ENCODE data around the gene TRAPPC2L.
"Not testable (repeated sequence)": the region's sequence is repeated elsewhere in the genome, so short reads cannot be mapped to it uniquely, and the experiment has no call there.

The TRAPPC2L gene

DNA sequence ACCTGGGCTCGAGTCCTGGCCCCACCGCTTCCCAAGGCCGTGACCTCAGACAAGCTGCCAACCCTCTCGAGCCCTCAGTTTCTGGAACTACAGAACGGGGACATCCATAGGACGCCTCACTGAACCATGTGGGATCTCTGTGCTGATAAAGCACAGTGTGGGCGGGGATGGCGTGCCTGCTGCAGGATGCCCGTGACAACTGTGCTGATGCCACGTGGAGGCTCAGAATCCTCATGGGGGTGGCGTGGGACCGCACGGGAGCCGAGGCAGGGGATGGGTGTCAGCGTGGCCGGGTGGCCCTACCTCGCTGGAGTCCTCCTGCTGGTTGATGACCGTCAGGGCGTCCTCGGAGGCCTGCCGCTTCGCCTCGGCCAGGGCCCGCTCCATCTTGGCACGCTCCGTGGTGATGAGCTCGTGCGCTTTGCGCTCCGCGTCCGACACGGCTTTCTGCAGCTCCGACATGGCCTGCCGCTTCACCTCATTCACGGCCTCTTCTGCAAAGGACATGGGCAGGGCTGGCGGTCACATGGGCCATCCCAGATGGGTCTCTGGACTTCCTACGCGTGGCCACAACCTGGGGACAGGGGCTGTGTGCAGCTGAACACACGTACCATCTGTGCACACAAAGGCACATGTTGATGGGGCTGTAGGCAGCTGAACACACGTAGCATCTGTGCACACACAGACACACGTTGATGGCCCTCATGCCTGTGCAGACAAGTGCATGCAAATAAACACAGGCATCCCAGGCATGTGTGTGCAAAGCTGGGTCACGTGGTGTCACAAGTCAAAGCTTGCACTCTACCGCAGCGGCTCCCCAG lies 22.2 kb downstream of the TRAPPC2L start:
- no peak for DNase-seq

DNA sequence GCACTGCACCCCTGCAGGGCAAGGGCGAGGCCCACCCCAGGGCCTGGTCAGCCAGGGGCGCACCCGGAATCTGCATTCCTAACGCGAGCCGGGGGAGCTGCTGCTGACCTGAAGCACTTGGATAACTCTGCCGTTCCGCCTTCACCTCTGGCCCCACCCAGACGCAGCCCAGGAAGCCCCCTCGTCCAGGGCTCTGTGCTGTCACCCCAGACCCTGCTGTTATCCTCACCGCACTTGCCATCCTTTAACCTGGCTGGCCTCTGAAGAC lies 22.8 kb downstream of the TRAPPC2L start:
- DNase-seq, result no peak

DNA sequence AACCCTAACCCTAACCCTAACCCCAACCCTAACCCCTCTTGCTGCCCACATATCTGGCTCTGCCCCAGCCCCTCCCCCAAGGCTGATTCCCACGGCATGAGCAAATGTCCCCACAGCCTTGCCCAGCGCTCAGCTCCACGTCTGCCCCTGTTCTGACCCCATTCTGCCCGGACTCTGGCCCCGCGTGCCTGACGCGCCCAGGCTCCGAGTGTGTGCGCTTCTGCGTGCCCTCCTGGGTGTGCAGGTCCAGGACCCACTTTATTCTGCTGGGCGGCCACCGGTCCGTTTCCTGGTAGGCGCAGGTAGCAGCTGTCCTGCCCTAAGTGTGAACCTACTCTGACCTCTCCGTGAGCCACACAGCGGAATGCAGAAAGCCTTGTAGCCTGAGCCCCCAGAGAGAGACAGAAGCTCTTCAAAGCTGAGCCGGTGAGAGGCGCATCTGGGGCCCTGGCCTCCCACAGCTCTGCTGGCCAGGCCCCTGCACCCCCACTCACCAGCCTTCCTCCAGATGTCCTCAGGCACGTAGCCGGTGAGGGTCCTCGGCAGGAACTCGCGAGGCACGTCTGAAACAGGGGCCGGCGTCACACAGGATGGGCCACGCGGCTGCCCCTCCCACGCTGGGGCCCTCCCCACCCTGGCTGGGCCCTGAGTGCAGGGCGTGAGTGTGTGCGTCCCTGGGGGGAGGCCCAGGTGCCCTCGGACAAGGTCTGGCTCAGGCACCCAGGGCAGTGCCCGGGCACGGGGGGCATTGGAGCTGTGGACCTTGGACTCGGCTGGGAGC lies 23.5 kb downstream of the TRAPPC2L start:
- no peak for DNase-seq

DNA sequence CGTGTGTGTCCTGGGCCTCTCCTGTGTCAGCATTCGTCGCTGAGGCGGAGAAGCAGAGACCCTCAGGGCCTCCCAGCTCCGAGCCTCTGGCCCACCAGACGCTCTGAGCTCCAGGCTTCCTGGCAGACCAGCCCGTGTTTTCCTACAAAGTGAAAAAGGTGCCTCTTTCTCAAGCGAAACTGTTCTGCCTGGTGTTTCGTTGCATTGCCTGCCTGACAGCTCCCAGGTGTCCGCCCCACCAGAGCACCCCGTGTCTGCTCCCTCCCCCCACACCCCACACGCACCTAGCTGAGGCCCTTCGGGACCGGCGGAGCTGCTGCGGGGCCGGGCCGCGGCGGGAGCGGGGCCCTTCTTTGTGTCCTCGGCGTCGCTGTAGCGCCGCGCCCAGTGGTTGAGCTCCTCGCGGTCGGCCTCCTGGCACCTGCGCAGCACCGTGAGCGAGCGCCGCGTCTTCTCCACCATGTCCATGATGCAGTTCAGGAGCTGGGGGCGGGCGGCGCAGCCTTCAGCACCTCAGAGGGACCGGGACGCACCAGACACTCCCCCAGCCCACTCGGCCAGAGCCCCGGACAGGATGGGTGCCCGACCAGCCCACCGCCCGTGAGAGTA lies 24.2 kb downstream of the TRAPPC2L start:
- no peak for DNase-seq

DNA sequence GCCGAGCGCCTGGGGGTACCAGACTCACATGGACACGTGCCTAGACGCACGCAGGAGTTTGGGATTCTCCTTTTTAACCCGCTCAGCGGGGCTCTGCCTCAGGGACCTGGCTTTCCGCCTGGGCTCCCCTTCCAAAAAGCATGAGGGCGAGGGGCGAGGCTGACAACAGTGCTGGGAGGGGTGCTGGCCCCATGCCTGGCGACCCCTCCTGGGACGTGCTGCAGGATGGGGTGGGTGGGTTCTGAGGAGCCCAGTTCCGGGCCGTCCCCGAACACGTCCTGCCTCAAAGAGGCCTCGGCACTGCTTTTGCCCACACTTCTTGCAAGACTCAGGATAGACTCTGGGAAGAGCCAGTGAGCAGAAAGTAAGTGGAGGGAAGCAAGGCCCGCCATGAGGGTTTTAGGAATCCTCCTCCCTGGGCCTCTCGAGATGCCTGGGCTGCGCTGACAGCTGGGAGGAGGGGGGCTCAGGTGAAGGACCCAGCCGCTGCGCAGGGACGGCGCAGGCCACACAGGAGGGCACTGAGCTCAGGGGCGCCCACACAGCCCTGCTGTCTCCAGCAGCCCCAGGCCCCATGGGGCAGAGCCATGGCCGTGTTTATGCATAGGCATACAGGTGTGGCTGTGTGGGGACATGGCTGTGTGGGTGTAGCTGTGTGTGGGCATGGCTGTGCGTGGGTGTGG lies 24.9 kb downstream of the TRAPPC2L start:
- DNase-seq, result no peak

DNA sequence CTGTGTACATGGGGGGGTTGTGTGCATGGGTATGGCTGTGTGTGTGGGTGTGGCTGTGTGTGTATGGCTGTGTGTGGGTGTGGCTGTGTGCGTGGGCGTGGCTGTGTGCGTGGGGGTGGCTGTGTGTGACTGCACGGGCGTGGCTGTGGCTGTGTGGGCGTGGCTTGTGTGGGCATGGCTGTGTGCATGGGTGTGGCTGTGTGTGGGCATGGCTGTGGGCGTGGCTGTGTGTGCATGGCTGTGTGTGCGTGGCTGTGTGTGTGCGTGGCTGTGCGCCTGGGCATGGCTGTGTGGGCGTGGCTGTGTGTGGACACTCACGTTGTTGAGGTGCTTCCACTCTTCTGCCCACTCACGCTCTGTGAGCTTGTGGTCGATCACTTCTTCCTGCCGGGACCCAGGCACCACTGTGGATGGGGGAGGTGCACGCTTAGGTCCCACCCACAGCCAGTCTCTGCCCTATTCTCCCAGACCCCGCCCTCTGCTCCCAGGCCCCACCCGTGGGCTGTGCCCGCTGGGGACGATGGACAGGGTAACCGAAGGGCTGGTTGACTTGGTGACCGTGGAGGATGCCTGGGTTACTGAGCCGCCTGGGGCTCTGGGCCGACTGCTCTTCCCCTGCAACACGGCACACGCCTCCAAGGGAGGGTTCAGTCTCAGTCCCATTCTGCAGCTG lies 25.6 kb downstream of the TRAPPC2L start:
- no peak for DNase-seq

DNA sequence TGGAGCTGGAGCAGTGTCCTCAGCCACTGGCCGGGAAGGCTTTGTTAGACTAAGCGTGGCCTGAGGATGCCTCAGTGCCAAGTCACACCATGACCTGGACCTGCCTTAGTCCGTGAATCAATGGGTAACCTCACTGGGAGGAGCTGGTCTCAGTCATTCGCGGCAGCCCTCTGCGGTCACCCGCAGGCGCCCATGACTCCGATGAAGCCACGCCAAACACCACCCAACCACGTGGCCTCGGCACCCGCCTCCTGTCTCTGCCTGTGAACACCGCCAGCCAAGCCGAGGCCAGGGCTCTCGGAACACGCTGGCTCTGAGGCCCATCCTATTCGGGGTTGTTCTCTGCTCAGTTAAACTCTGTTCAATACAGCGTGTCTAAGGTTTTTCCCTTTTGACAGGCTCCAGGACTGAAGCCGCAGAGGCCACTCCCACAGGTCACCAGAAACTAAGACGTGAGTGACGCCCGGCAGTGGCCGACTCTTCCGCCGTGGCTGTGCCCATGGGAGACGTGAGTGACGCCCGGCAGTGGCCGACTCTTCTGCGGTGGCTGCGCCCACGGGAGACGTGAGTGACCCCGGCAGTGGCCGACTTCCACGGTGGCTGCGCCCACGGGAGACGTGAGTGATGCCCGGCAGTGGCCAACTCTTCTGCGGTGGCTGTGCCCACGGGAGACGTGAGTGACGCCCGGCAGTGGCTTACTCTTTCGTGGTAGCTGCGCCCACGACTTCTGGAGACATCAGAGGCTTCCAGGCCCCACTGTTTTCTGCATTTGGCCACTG lies 26.4 kb downstream of the TRAPPC2L start:
- DNase-seq, result no peak

DNA sequence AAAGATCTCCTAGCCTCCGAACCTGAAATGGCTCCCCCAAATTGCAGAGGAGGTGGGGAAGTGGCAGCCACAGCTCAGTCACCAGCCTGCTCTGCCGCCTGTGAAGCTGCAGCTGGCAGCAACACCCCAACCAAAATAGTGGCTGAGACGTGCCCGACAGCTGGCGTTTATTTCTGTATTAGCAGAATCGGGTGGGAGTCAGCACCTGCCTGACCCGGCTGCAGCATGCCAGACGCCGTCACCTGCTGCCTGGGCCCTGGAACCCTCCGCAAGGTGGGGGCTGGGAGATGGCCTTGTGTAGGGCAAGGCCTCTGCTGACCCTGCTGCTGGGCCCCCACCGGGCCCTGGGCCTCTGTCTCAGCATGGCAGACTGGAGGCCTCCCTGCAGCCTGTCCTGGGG lies 27.0 kb downstream of the TRAPPC2L start:
- DNase-seq, result no peak

DNA sequence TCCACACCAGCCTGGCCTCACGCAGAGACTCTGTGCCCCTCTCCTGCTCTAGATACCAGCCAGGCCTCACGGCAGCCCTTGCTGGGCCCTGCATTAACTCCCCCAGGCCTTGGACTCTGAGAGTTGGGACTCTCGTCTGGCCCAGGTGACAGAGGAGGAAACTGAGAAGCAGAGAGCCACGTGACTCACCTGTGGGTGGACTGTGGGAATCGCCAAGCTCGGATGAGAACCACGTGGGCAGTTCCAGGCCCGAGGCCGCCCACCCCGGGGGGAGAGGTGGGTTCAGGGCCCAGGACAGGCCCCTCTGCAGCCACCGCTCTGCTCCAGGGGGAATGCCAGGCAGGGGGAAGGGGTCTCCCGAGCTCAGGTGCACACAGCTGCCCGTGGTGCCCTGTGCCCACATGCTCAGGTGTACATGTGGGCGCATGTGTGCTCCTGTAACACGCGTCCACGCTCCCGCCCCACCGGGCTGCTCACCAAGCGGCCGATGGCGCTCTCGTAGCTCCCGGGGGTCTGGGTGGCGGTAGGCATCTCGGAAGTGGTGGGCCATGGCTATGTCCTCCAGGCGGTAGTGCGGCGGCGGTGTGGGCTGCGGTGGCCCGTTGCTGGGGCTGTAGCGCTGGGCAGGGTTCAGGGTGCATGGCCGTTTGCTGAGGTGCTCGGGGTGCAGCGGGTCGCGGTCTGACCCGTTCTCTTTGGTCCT lies 27.8 kb downstream of the TRAPPC2L start:
- no peak for DNase-seq

DNA sequence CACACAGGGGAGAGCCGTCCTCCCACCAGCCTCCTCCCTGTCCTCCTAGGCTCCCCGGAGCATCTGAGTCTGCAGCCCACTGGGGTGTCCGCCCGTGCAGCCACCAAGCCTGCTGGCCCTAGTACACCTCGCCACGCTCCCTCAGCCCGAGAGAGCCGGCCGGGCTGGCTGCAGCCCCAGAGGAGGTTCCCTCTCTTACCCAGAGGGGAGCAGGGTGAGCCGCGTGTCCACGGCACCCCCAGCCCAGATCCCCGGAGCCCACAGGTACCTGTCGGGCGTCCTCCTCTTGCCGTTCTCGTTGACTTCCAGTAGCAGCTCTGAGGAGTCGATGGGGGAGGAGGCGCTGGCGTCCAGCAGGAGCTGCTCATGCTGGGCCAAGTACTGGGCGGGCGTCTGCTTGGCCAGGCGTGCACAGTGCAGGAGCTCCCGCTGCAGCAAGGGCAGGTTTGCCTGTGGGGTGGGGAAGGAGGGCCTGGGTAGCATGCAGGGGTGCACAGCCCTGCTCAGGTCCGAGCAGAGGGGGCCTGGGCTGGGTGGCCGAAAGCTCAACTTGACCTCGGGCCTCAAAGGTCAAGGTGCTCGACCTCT lies 28.9 kb downstream of the TRAPPC2L start:
- DNase-seq, result no peak

DNA sequence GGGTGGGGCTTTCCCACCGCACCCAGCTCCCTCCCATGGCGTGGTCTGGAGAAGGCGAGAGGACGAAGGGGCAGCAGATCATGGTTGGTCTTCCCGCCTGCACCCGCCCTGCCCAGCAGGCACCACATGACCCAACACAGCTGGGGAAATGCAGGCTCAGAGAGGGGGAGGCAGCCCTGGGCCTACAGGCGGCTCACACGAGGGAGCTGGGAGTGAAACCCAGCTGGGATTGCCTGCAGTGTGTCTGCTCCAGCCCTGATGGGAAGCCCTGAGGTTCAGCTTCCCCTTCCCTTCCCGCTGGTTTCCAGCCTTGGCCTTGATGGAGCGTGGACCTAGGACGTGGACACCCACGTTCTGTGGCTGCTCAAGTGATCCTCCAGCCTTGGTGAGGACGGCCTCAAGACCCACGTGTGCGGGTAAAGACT lies 29.5 kb downstream of the TRAPPC2L start:
- DNase-seq, result no peak

DNA sequence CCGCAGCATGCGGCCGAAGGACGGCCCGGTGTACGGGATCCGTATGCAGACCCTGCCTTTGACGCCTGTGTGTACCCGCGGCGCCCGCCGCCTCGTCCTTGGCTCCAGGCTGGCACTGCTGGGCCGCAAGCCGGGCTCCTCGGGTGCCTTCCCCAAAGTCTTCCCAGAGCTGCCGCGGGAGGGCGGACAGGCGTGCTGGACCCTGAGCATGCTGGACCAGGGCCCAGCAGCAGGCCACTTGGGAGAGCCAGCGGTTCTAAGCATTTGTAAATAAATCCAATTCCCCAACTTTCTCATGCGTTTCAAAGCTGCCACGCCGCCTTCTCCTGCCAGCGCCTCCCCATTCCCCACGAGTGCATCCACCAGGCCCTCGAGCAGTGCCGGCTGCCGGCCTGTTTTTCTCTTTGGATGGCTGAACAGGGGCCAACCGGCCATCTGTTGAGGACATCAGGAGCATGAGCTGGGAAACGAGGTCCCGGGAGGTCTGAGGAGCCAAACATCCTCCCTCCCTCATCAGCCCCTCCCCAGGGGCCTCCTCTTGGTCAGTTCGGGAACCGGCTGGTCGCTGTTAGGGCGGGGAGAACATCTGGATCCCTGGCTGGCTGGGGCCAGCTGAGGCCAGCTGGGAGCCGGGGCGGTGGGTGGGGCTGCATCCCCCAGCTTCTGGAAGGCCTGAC lies 30.1 kb downstream of the TRAPPC2L start:
- no peak for DNase-seq

DNA sequence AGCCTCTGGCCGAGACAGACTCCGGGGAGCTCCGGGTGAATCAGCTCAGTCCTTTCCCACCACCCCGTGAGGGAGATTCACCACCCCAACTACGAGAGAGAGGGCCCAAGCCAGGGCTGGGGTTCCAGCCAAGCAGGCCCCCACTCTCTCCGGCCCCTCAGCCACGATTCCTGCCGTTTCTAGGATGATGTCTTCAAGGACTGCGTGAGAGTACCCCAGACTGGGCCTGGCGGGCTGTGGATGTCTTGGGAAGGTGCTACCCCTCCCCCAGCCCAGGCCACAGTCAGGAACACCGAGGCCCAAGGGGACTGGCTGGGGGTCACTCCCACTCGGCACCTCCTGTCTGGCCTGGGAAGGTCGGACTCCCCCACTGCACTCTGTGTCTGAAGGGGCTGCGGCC lies 31.1 kb downstream of the TRAPPC2L start:
- no peak for DNase-seq

DNA sequence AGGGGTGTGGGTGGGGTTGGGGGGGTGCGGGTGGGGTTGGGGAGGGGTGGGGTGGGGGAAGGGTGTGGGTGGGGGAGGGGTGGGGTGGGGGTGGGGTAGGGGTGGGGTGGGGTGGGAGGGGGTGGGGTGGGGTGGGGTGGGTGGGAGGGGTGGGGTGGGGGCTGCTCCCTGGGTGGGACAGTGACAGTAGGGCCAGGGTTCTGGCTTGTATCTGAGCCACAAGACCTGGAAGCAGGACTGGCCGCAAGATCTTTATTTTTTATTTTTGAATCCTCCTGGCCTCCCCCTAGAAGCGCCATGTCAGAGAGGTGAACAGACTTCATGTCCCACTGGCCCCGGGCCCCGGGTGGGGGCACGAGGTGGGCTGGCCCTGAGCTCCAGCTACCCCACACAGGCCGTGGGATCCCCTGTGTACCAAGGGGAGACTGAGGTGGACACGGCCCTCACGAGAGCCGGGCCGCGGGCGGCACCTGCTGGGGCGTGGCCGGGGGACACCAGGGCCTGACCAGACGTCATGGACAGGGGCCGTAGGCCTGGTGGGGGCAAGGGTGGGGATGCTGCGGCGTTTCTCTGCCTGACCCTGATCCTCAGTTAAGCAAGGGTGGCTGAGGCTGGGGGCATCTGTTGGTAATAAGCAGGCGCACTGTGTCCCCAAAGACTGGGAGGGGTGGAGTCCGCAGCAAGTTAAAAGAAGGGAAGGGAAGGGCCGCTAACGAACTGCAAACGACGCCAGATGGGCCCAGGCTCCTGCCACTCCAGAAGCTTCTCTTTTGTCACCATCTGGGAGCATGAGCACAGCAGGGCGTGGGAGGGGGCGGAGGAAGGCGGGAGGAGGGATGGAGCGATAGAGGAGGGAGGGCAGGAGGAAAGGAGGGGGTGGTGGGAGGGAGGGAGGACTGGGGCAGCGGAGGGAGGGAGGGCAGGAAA lies 31.8 kb downstream of the TRAPPC2L start:
- no peak for DNase-seq

DNA sequence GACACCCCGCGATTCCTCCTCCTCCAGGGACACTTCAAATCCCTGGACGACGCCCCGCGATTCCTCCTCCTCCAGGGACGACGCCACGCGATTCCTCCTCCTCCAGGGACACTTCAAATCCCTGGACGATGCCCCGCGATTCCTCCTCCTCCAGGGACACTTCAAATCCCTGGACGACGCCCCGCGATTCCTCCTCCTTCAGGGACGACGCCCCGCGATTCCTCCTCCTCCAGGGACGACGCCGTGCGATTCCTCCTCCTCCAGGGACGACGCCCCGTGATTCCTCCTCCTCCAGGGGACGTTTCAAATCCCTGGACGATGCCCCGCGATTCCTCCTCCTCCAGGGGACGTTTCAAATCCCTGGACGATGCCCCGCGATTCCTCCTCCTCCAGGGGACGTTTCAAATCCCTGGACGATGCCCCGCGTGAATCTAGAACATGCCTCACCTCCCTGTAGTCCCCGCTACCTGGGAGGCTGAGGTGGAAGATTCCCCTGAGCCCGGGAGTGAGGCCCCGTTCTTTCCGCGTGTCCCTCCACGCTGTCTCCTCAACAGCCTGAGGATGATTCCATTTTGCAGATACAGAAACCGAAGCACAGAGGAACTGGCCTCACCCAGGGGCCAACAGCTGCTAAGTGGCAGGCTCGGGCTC lies 32.9 kb downstream of the TRAPPC2L start:
- DNase-seq, result not testable (repeated sequence)

DNA sequence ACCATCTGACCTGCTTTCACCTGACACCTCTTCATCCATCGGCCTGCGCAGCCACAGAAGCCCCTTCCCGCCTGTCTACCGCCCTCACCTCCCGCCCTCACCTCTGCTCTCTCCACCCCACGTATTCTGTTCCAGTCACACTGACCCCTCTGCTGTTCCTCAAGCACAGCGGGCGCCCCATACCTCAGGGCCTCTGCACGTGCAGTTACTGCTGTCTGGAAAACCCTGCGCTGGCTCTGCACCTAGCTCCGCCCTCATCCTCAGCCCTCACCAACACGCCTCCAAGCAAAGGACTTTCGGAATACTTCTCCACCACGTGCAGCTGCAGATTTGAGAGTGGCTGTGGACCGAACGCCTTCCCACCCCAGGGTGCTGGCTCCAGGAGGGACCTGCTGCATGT lies 34.2 kb downstream of the TRAPPC2L start:
- DNase-seq, result no peak

DNA sequence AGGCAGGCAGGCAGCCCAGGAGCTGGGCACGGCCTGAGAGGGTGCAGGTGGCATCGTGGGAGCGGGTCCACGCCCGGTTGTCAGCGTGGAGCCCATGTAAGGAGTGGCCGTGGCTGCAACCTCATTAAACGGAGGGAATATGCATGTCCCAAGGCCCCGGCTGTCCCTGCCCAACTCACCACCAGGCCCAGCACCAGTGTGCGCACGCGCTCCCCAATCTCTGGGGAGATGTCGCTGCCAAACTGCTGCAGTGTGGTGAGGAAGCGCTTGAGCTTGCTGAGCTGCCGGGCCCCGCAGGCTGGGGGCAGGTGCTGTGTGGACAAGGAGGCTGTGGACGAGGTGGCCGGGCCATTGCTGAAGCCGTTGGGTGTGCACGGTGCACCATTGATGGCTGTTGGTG lies 35.1 kb downstream of the TRAPPC2L start:
- no peak for DNase-seq

DNA sequence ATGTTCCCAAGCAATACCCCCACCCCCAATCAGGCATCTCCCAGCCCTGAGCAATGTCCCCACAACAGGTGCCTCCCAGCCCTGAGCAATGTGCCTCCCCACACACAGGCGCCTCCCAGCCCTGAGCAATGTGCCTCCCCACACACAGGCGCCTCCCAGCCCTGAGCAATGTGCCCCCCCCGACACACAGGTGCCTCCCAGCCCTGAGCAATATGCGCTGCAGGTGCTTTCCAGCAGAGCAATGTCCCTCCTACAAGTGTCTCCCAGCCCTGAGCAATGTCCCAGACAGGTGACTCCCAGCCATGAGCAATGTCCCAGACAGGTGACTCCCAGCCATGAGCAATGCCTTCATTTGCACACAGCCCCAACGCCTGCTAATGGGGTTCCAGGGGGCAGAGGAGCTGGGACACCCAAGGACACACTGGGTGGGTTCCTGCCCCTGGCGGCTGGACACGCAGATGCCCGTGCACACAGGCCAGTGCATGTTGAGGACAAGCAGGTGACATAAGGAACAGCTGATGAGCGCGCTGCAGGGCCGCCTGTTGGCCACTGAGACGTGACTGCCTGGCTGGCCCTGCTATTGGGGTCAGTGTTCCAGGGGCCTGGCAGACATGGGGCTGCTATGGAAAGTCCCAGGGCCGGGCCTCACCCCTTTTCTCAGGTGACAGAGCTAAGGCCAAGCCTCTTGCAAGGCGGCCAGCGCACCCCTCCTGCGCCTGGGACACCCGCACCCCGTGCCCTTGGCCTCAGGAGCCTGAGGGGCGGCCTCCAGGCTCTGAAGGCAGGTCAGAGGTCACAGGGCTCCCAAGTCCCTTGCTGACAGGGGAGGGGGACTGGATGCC lies 36.4 kb downstream of the TRAPPC2L start:
- DNase-seq, result no peak

All from NCI-H510A (cell line).